Nephron progenitor cell (in vitro differentiated cells): ENCODE data around the gene CEMIP2.

Experiments used
- DNase-seq: peaks from one replicate; pipeline ENCODE4 v3.0.0; 2021
- H3K27ac Mint-ChIP-seq: 2 replicates; pipeline ENCODE4 v1.8.0; 2021; ENCODE audit warnings: mild to moderate bottlenecking, moderate library complexity, mixed read lengths
- H3K27me3 Mint-ChIP-seq: 2 replicates; pipeline ENCODE4 v1.8.0; 2021; ENCODE audit warnings: mild to moderate bottlenecking, low read depth, mixed read lengths; ENCODE audit not compliant: poor library complexity
- H3K36me3 Mint-ChIP-seq: 2 replicates; pipeline ENCODE4 v1.8.0; 2021; ENCODE audit warnings: low read depth, mixed read lengths
- H3K4me1 Mint-ChIP-seq: 2 replicates; pipeline ENCODE4 v1.8.0; 2021; ENCODE audit warnings: mixed read lengths
- H3K4me3 Mint-ChIP-seq: 2 replicates; pipeline ENCODE4 v1.8.0; 2021; ENCODE audit warnings: mild to moderate bottlenecking, moderate library complexity, mixed read lengths
- H3K9me3 Mint-ChIP-seq: 2 replicates; pipeline ENCODE4 v1.8.0; 2021; ENCODE audit warnings: mild to moderate bottlenecking, moderate library complexity, mixed read lengths
- TF ChIP-seq, protein P1 (sequence below): fragments of 200-600 bp; sonication (generic); IDR thresholded peaks from 2 replicates; pipeline ENCODE4 v1.5.0; 2021; ENCODE audit warnings: antibody characterized with exemption

The CEMIP2 gene

DNA sequence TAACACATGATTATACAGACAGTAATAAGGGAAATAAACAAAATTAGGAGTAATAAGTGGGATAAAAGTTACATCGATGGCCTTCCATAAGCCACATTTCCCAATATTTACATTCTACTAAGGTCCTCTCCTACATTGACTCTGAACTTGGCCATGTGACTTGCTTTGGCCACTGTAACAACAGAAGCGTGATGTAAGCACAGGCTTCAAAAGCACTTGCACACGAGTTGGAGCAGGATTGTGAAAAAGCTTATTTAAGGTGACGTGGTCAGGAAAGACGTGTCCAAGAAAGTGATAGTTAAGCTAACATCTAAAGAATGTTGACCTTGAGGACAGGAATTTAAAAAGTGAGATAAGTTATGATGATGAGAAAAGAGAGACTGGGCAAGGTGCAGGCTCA lies 9.8 kb upstream of the CEMIP2 start:
- no peak overlapping the region for H3K4me3 Mint-ChIP-seq
- TF ChIP-seq, protein P1, sequence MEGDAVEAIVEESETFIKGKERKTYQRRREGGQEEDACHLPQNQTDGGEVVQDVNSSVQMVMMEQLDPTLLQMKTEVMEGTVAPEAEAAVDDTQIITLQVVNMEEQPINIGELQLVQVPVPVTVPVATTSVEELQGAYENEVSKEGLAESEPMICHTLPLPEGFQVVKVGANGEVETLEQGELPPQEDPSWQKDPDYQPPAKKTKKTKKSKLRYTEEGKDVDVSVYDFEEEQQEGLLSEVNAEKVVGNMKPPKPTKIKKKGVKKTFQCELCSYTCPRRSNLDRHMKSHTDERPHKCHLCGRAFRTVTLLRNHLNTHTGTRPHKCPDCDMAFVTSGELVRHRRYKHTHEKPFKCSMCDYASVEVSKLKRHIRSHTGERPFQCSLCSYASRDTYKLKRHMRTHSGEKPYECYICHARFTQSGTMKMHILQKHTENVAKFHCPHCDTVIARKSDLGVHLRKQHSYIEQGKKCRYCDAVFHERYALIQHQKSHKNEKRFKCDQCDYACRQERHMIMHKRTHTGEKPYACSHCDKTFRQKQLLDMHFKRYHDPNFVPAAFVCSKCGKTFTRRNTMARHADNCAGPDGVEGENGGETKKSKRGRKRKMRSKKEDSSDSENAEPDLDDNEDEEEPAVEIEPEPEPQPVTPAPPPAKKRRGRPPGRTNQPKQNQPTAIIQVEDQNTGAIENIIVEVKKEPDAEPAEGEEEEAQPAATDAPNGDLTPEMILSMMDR: no peak
- H3K27me3 Mint-ChIP-seq: no peaks in the 10 kb centered on the region
- no peak for DNase-seq
- no peaks in the 10 kb centered on the region for H3K4me1 Mint-ChIP-seq
- H3K9me3 Mint-ChIP-seq: no peaks in the 10 kb centered on the region
- no peak overlapping the region for H3K27ac Mint-ChIP-seq
- H3K36me3 Mint-ChIP-seq: no peaks in the 10 kb centered on the region

DNA sequence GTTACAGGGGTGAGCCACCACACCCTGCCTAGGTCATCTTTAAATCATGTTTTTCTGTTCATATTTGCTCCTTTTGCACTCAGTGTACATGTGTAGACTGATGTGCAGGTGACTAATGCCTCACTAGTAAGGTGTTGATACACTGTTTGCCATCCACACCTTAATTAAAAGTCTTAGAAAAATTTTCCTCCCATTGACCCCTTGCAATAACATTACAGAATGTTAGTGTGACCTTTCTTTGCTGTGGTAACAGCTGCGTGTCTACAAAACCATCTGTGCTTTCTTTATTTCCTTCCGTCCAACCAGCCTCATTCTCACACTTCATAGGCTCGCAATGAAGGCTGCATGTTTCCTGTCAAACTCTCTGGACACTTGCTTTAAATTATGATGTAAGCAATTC lies 6.6 kb upstream of the CEMIP2 start:
- Mint-ChIP-seq H3K36me3 (no peaks in the 10 kb centered on the region), H3K27ac (no peak overlapping the region), H3K27me3 (peaks cover 9% of the 10 kb centered on the region), H3K9me3 (no peaks in the 10 kb centered on the region), H3K4me1 (no peaks in the 10 kb centered on the region), H3K4me3 (no peak overlapping the region)
- no peak for DNase-seq
- TF ChIP-seq, protein P1: no peak

DNA sequence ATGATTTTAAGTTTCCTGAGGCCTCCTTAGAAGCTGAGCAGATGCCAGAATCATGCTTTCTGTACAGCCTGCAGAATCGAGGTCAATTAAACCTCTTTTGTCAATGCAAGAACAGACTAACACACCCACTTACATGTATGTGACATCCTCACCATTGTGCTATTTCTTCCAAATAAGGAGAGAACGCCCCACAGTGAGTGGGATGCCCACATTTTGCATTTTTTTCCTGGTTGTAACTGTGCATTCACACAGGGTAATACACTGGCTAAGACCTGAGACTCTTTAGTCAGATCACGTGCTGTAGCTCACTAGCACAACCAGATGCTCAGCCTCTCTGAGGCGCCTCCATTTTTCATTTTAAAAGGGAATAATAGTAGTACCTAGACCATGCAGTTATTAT lies 4.4 kb upstream of the CEMIP2 start:
- DNase-seq: no peak
- Mint-ChIP-seq H3K27me3 (peaks cover 14% of the 10 kb centered on the region), H3K9me3 (no peaks in the 10 kb centered on the region), H3K4me3 (no peak overlapping the region), H3K36me3 (no peaks in the 10 kb centered on the region), H3K4me1 (no peaks in the 10 kb centered on the region), H3K27ac (no peak overlapping the region)
- TF ChIP-seq, protein P1: no peak

DNA sequence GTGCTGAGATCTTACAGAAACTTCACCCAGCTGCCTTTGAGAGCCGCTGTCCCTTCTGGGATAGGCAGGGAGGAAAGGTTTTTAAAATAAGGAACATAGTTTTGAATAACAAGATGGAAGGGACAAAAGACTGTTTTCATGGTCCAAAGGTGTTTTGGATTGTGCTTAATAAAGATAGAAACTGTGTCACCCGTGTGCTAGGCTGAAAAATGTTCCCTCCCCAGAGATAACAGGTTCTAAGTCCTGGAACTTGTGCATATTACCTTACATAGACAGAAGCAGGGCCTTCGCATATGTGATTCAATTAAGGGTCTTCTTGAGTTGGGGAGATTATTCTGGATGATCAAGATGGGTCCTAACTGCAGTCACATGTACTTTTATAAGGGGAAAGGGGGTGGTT lies 1.9 kb upstream of the CEMIP2 start:
- TF ChIP-seq, protein P1: no peak
- Mint-ChIP-seq H3K4me3 (peak overlapping the region; percentile 88), H3K9me3 (no peaks in the 10 kb centered on the region), H3K27ac (no peak overlapping the region), H3K27me3 (peaks cover 18% of the 10 kb centered on the region), H3K36me3 (no peaks in the 10 kb centered on the region), H3K4me1 (peaks cover 19% of the 10 kb centered on the region)
- DNase-seq: no peak

DNA sequence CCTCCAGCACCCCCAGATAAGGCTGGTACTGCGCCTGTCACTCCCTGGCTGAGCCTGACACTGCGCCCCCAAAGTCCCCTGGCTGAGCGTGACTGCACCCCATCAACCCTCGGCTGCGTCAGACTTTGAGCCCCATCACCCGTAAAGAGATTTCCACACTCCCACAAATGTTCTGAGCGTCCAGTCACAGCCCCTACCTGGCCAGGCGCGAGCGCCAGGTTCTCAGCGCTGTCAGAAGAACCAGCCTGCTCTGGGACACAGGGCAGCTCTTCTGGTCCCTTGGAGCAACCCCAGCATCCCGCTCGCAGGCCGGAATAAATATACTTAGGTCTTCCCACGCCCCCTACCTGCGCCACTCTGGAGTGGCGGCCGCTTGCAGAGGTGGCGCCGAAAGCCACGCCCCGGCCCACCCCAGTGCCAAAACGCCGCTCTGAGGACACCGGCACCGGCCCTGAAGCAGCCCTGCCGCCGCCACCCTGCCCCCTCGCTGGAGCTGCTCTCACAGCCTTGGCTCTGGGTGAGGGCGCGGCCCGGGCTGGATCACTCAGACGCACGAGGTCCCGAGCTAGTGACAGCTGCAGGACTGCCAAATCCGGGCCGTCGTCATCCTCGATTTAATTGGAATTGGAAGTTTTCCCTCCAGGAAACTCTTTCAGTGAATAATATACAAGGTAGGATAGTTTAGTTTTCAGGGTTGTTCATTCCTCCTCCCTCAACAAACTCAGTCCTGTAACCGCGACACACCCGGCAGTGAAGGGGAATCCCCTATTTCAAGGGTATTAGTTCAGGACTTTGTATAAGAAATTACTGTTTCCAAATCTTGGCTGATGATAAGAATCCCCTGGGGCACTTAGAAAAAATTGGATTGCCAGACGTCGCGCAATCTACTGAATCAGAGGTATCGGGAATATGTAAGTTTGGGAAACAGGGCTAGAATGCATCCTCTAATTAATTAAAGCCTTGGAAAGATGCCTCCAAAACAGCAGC lies 1.2 kb upstream of the CEMIP2 start:
- TF ChIP-seq, protein P1: no peak
- H3K27me3 Mint-ChIP-seq: peaks cover 18% of the 10 kb centered on the region

More for the DNA sequence above, 1.2 kb upstream of the CEMIP2 start:
- Mint-ChIP-seq H3K4me3 (peak overlapping the region; percentile 88), H3K27ac (no peak overlapping the region), H3K4me1 (peaks cover 26% of the 10 kb centered on the region), H3K9me3 (no peaks in the 10 kb centered on the region), H3K36me3 (no peaks in the 10 kb centered on the region)
- peak; percentile 80 for DNase-seq
